Transverse colon (tissue), 3 donors: ENCODE data around the gene PIK3AP1.

Experiments
- POLR2A ChIP-seq: fragments of 450-650 bp; IDR thresholded peaks from one replicate; pipeline ENCODE4 v1.6.1; 2016; ENCODE audit warnings: antibody characterized with exemption, mild to moderate bottlenecking, moderate library complexity
- POLR2AphosphoS5 ChIP-seq, 3 donors: sonication (generic); formaldehyde crosslinking; IDR thresholded peaks; one replicate each; pipeline ENCODE4 v1.6.1; 2016; ENCODE audit warnings: antibody characterized with exemption in 3 of 3

GRCh38 chr10:96714746-96715255, 5.5 kb downstream of the PIK3AP1 start:
- TF ChIP-seq POLR2A (no peak), POLR2AphosphoS5 (IDR thresholded peaks at IDR 0.05) (no peak)
